A549 (cell line): ENCODE measurements around the gene RERGL. TPM values are rescaled to one million over a fixed set of nuclear protein-coding genes. Genes with fewer than 3 reads are reported as not detected.

ENCODE experiments used
- ATAC-seq, 2 experiments: fragments of 200-7000 bp in 1 of 2; fragments of >200 bp in 1 of 2; cut with Nextera tagmentation in 1 of 2; cut with Tn5 transposase in 1 of 2; 3 replicates each; pipeline versions ENCODE4 v1.8.0 to v1.9.1; 2018 to 2020; ENCODE audit warnings: mild to moderate bottlenecking in 1 of 2, moderate library complexity in 1 of 2
- CTCF ChIA-PET: fragments of 300-600 bp; sonication (Branson Sonifier 250); formaldehyde crosslinking; extraction: SDS; loops from one replicate; lab custom pipeline; 2021; ENCODE audit warnings: antibody characterized with exemption, inconsistent platforms; lab: Yijun Ruan, JAX
- POLR2A ChIA-PET: fragments of 350-600 bp; formaldehyde crosslinking; extraction: SDS; loops from one replicate; lab custom pipeline; 2021; ENCODE audit warnings: antibody characterized with exemption, inconsistent platforms; lab: Yijun Ruan, JAX
- DNase-seq, 2 experiments: peaks; one replicate each; pipeline versions ENCODE4 v3.0.0 to v3.0.0-alpha.2; 2011 to 2016; ENCODE audit warnings: low read depth in 1 of 2, low spot score in 1 of 2
- FAIRE-seq: peaks from 2 replicates; lab custom pipeline; 2011; peaks lifted over from hg19 to GRCh38; lab: Jason Lieb, UNC
- H3K27ac ChIP-seq, 2 experiments: fragments of >200 bp; sonication (Bioruptor Twin); formaldehyde crosslinking; 3 replicates each; pipeline ENCODE4 v1.5.1; 2016 to 2017
- H3K4me1 ChIP-seq: fragments of >200 bp; sonication (Bioruptor Twin); formaldehyde crosslinking; 3 replicates; pipeline ENCODE4 v1.6.1; 2016
- H3K4me2 ChIP-seq: fragments of >200 bp; sonication (Bioruptor Twin); formaldehyde crosslinking; 3 replicates; pipeline ENCODE4 v1.6.1; 2016
- H3K4me3 ChIP-seq: fragments of >200 bp; sonication (Bioruptor Twin); formaldehyde crosslinking; 3 replicates; pipeline ENCODE4 v1.5.1; 2016
- H3K9me3 ChIP-seq: fragments of >200 bp; sonication (Bioruptor Twin); formaldehyde crosslinking; 3 replicates; pipeline ENCODE4 v1.6.1; 2016
- CBX2 ChIP-seq: fragments of 200-600 bp; sonication (generic); IDR thresholded peaks from 2 replicates; pipeline ENCODE4 v1.6.1; 2016; ENCODE audit warnings: low read depth, mild to moderate bottlenecking, borderline replicate concordance
- CBX8 ChIP-seq: fragments of 200-600 bp; sonication (generic); IDR thresholded peaks from 2 replicates; pipeline ENCODE4 v1.6.1; 2016
- EHMT2 ChIP-seq: fragments of 200-600 bp; sonication (generic); IDR thresholded peaks from 2 replicates; pipeline ENCODE4 v1.6.1; 2016; ENCODE audit warnings: antibody characterized with exemption, low read depth, mild to moderate bottlenecking, moderate library complexity
- EP300 ChIP-seq, 2 experiments: fragments of >200 bp; sonication (Bioruptor Twin); formaldehyde crosslinking; IDR thresholded peaks; 2 replicates in 1 of 2; 3 replicates in 1 of 2; pipeline ENCODE4 v1.6.1; 2016 to 2017
- FOSB ChIP-seq: fragments of 250-450 bp; sonication (Bioruptor Pico); IDR thresholded peaks from 2 replicates; pipeline ENCODE4 v1.5.0; 2020; ENCODE audit warnings: mild to moderate bottlenecking, moderate library complexity
- FOSL2 ChIP-seq, 2 experiments: fragments of 450-650 bp in 1 of 2; fragments of >200 bp in 1 of 2; sonication (Bioruptor Twin) in 1 of 2; formaldehyde crosslinking; IDR thresholded peaks; 2 replicates each; pipeline versions ENCODE4 v1.5.0 to v1.6.1; 2016 to 2020; ENCODE audit warnings: mild to moderate bottlenecking in 1 of 2, moderate library complexity in 1 of 2
- FOXS1 ChIP-seq: fragments of 250-450 bp; sonication (Bioruptor Pico); IDR thresholded peaks from 2 replicates; pipeline ENCODE4 v1.5.0; 2020; ENCODE audit warnings: mild to moderate bottlenecking, moderate library complexity
- GATA3 ChIP-seq: IDR thresholded peaks from 2 replicates; pipeline ENCODE4 v1.6.1; 2012; ENCODE audit warnings: borderline replicate concordance
- HEYL ChIP-seq: fragments of 250-450 bp; sonication (Bioruptor Pico); IDR thresholded peaks from 2 replicates; pipeline ENCODE4 v1.8.0; 2021; ENCODE audit warnings: mild to moderate bottlenecking, moderate library complexity
- HOXA7 ChIP-seq: fragments of 250-450 bp; sonication (Bioruptor Pico); IDR thresholded peaks from 2 replicates; pipeline ENCODE4 v1.5.0; 2020; ENCODE audit warnings: mild to moderate bottlenecking, moderate library complexity
- HOXB13 ChIP-seq: fragments of 250-450 bp; sonication (Bioruptor Pico); IDR thresholded peaks from 2 replicates; pipeline ENCODE4 v1.5.0; 2020; ENCODE audit warnings: low read depth, mild to moderate bottlenecking, moderate library complexity
- HOXB5 ChIP-seq: fragments of 250-450 bp; sonication (Bioruptor Pico); IDR thresholded peaks from 2 replicates; pipeline ENCODE4 v1.5.0; 2020; ENCODE audit warnings: mild to moderate bottlenecking, moderate library complexity
- JUNB ChIP-seq: fragments of >200 bp; sonication (Bioruptor Twin); formaldehyde crosslinking; IDR thresholded peaks from 2 replicates; pipeline ENCODE4 v1.6.1; 2016
- KDM1A ChIP-seq: fragments of 200-600 bp; sonication (generic); IDR thresholded peaks from 2 replicates; pipeline ENCODE4 v1.6.1; 2016; ENCODE audit warnings: low read depth, mild to moderate bottlenecking
- KDM5A ChIP-seq: fragments of 200-600 bp; sonication (generic); IDR thresholded peaks from 2 replicates; pipeline ENCODE4 v1.6.1; 2016; ENCODE audit warnings: antibody characterized with exemption, mild to moderate bottlenecking
- NFE2L2 ChIP-seq: fragments of 150-350 bp; conservative IDR thresholded peaks from 2 replicates; pipeline ENCODE4 v1.6.1; 2014; ENCODE audit warnings: low read length
- NPAS2 ChIP-seq: fragments of 250-450 bp; sonication (Bioruptor Pico); IDR thresholded peaks from 2 replicates; pipeline ENCODE4 v1.8.0; 2022; ENCODE audit warnings: mild to moderate bottlenecking, moderate library complexity, borderline replicate concordance
- PBX3 ChIP-seq: IDR thresholded peaks from 2 replicates; pipeline ENCODE4 v1.6.1; 2012
- POLR2A ChIP-seq: IDR thresholded peaks from 2 replicates; pipeline ENCODE4 v1.6.1; 2012; ENCODE audit warnings: mild to moderate bottlenecking, low read length
- RAD21 ChIP-seq, 2 experiments: fragments of >200 bp in 1 of 2; sonication (Bioruptor Twin) in 1 of 2; formaldehyde crosslinking in 1 of 2; IDR thresholded peaks in 1 of 2; conservative IDR thresholded peaks in 1 of 2; 2 replicates in 1 of 2; 3 replicates in 1 of 2; pipeline ENCODE4 v1.6.1; 2012 to 2018; ENCODE audit warnings: inconsistent platforms in 1 of 2
- RARB ChIP-seq: fragments of 250-450 bp; sonication (Bioruptor Pico); IDR thresholded peaks from 2 replicates; pipeline ENCODE4 v1.8.0; 2021; ENCODE audit warnings: mild to moderate bottlenecking, moderate library complexity
- RCOR1 ChIP-seq: fragments of 150-350 bp; IDR thresholded peaks from 2 replicates; pipeline ENCODE4 v1.6.1; 2014; ENCODE audit warnings: antibody characterized with exemption, low read length, low read depth
- RFX5 ChIP-seq: fragments of 450-650 bp; IDR thresholded peaks from 2 replicates; pipeline ENCODE4 v1.7.1; 2014; ENCODE audit warnings: antibody characterized with exemption, mild to moderate bottlenecking, moderate library complexity
- RNF2 ChIP-seq: fragments of 200-600 bp; sonication (generic); IDR thresholded peaks from 2 replicates; pipeline ENCODE4 v1.6.1; 2016; ENCODE audit warnings: low read depth, mild to moderate bottlenecking, antibody characterized with exemption, moderate library complexity, borderline replicate concordance
- TFCP2L1 ChIP-seq: fragments of 250-450 bp; sonication (Bioruptor Pico); IDR thresholded peaks from 2 replicates; pipeline ENCODE4 v1.5.0; 2021; ENCODE audit warnings: mild to moderate bottlenecking
- WGBS: methylation state at CpG from one replicate; pipeline ENCODE4 v1.1.6; 2017; ENCODE audit errors: missing lambda C conversion rate; 5-methylcytosine and 5-hydroxymethylcytosine counted together
- polyA plus RNA-seq, 4 experiments: library from polyadenylated mRNA; depleted of rRNA in 3 of 4; stranded (reverse); fragments of >200 nt; fragmentation: RNase III in 1 of 4; extraction: RNeasy Plus Mini Kit Qiagen cat#74134 plus additional on column Dnase treatment in 1 of 4; gene quantifications; 2 replicates in 3 of 4; 3 replicates in 1 of 4; pipeline ENCODE4 v1.2.3, GENCODE V29; 2011 to 2017
- TF ChIP-seq, protein P1 (sequence below): fragments of 200-600 bp; sonication (generic); IDR thresholded peaks from 2 replicates; pipeline ENCODE4 v1.6.1; 2016; ENCODE audit warnings: antibody characterized with exemption, mild to moderate bottlenecking, moderate library complexity
- TF ChIP-seq, protein P2 (sequence below): fragments of 250-450 bp; sonication (Bioruptor Pico); IDR thresholded peaks from 2 replicates; pipeline ENCODE4 v1.5.0; 2020; ENCODE audit warnings: low read depth, mild to moderate bottlenecking, moderate library complexity
- TF ChIP-seq, protein P3 (sequence below): IDR thresholded peaks from 2 replicates; pipeline ENCODE4 v1.6.1; 2012; ENCODE audit warnings: low read depth, borderline replicate concordance

The RERGL gene
- polyA plus RNA-seq, 2 of the 4 experiments (the other 2 are of a cell fraction), result not detected

- TF ChIP-seq CBX2 (no peak), RCOR1 (no peak), FOSB (CRISPR knock-in tag) (no peak), GATA3 (no peak)
Observed at GRCh38 chr12:18079541-18080246, 10.3 kb downstream of the RERGL start (continued).

DNA sequence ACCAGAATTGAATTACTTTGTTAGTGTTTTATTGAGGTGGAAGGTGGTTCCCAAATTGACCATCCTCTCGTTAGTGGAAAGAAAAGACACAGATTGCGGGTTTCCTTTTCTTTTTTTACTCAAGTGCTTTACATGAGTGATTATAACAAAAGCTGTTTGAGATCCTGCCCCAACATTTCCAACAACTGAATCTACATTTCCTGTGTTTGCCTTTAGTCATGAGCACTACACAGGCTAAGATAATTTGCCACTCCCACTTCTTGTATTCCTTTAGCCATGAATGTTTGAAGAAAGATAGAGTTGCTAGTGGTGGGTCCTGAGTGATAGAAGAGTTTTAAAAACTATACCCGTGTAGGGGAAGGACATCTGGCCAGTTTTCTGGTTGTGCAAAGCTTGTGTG, 16.0 kb downstream of the RERGL start:
- POLR2A ChIA-PET, result no interaction called here
- Histone ChIP-seq H3K27ac (no peak overlapping the region), H3K4me3 (no peak overlapping the region), H3K4me1 (no peaks in the 10 kb centered on the region), H3K4me2 (no peak overlapping the region), H3K9me3 (no peaks in the 10 kb centered on the region)
- no peak for DNase-seq
- TF ChIP-seq HEYL (CRISPR knock-in tag) (no peak), CBX8 (no peak), TFCP2L1 (no peak), HOXB13 (no peak), FOXS1 (CRISPR knock-in tag) (no peak), HOXB5 (CRISPR knock-in tag) (no peak), HOXA7 (CRISPR knock-in tag) (no peak), KDM1A (no peak), NPAS2 (CRISPR knock-in tag) (no peak), GATA3 (no peak), RAD21 (conservative IDR thresholded peaks at IDR 0.05 in 1 of 2, IDR thresholded peaks at IDR 0.05 in 1 of 2) (no peak), EHMT2 (no peak), RARB (CRISPR knock-in tag) (no peak)
- no peak for ATAC-seq
- CTCF ChIA-PET, result no interaction called here
- 13% methylated on average over 3 of the region's 3 CpGs for WGBS
- no peak for FAIRE-seq

- H3K4me3 ChIP-seq, result no peak overlapping the region
- no peak for DNase-seq
- H3K9me3 ChIP-seq, result no peaks in the 10 kb centered on the region
- 65% methylated on average over 14 of the region's 14 CpGs for WGBS
- no peak for FAIRE-seq
- H3K27ac ChIP-seq, result no peak overlapping the region
- no peak overlapping the region for H3K4me2 ChIP-seq
- H3K4me1 ChIP-seq, result no peaks in the 10 kb centered on the region
- no peak for ATAC-seq
- ChIA-PET POLR2A (no interaction called here), CTCF (no interaction called here)
- TF ChIP-seq FOSL2 (IDR thresholded peaks at IDR 0.05) (no peak), FOSL2 (CRISPR knock-in tag; IDR thresholded peaks at IDR 0.05) (no peak), RNF2 (no peak)
Observed at GRCh38 chr12:18072723-18073122, 17.3 kb downstream of the RERGL start.

GRCh38 chr12:18071336-18071735, 18.7 kb downstream of the RERGL start:
- Histone ChIP-seq H3K4me1 (no peaks in the 10 kb centered on the region), H3K4me3 (no peak overlapping the region), H3K4me2 (no peak overlapping the region), H3K27ac (no peak overlapping the region), H3K9me3 (no peaks in the 10 kb centered on the region)
- 54% methylated on average over 4 of the region's 4 CpGs for WGBS
- DNase-seq, result no peak
- ATAC-seq, result no peak
- FAIRE-seq, result no peak
- ChIA-PET POLR2A (no interaction called here), CTCF (no interaction called here)
- TF ChIP-seq NFE2L2 (no peak), POLR2A (no peak), NPAS2 (CRISPR knock-in tag) (no peak), EHMT2 (no peak), RFX5 (no peak), FOSL2 (IDR thresholded peaks at IDR 0.05) (no peak), FOSL2 (CRISPR knock-in tag; IDR thresholded peaks at IDR 0.05) (no peak), GATA3 (no peak), EP300 (IDR thresholded peaks at IDR 0.05) (no peak), JUNB (no peak), PBX3 (no peak), KDM5A (no peak), TFCP2L1 (no peak)
- TF ChIP-seq, protein P1, sequence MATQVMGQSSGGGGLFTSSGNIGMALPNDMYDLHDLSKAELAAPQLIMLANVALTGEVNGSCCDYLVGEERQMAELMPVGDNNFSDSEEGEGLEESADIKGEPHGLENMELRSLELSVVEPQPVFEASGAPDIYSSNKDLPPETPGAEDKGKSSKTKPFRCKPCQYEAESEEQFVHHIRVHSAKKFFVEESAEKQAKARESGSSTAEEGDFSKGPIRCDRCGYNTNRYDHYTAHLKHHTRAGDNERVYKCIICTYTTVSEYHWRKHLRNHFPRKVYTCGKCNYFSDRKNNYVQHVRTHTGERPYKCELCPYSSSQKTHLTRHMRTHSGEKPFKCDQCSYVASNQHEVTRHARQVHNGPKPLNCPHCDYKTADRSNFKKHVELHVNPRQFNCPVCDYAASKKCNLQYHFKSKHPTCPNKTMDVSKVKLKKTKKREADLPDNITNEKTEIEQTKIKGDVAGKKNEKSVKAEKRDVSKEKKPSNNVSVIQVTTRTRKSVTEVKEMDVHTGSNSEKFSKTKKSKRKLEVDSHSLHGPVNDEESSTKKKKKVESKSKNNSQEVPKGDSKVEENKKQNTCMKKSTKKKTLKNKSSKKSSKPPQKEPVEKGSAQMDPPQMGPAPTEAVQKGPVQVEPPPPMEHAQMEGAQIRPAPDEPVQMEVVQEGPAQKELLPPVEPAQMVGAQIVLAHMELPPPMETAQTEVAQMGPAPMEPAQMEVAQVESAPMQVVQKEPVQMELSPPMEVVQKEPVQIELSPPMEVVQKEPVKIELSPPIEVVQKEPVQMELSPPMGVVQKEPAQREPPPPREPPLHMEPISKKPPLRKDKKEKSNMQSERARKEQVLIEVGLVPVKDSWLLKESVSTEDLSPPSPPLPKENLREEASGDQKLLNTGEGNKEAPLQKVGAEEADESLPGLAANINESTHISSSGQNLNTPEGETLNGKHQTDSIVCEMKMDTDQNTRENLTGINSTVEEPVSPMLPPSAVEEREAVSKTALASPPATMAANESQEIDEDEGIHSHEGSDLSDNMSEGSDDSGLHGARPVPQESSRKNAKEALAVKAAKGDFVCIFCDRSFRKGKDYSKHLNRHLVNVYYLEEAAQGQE, result no peak
- TF ChIP-seq, protein P2, sequence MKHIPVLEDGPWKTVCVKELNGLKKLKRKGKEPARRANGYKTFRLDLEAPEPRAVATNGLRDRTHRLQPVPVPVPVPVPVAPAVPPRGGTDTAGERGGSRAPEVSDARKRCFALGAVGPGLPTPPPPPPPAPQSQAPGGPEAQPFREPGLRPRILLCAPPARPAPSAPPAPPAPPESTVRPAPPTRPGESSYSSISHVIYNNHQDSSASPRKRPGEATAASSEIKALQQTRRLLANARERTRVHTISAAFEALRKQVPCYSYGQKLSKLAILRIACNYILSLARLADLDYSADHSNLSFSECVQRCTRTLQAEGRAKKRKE (CRISPR knock-in tag), result no peak
- TF ChIP-seq, protein P3, sequence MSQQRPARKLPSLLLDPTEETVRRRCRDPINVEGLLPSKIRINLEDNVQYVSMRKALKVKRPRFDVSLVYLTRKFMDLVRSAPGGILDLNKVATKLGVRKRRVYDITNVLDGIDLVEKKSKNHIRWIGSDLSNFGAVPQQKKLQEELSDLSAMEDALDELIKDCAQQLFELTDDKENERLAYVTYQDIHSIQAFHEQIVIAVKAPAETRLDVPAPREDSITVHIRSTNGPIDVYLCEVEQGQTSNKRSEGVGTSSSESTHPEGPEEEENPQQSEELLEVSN, result no peak
